GM18499 (cell line): ENCODE results near the gene SMARCD3.

Source experiments
- ATAC-seq: cut with Tn5 transposase; IDR thresholded peaks from one replicate; pipeline ENCODE4 v1.9.1; 2021; ENCODE audit warnings: moderate number of reproducible peaks; ENCODE audit not compliant: insufficient read depth, unreplicated experiment

Gene SMARCD3

GRCh38 chr7:151248346-151249033 lies at the start of gene SMARCD3:
Gene SMARCD3, minus strand, starts transcription at chr7:151248694. Its CDS starts 132 bp downstream, at chr7:151248562.
- no peak for ATAC-seq

DNA sequence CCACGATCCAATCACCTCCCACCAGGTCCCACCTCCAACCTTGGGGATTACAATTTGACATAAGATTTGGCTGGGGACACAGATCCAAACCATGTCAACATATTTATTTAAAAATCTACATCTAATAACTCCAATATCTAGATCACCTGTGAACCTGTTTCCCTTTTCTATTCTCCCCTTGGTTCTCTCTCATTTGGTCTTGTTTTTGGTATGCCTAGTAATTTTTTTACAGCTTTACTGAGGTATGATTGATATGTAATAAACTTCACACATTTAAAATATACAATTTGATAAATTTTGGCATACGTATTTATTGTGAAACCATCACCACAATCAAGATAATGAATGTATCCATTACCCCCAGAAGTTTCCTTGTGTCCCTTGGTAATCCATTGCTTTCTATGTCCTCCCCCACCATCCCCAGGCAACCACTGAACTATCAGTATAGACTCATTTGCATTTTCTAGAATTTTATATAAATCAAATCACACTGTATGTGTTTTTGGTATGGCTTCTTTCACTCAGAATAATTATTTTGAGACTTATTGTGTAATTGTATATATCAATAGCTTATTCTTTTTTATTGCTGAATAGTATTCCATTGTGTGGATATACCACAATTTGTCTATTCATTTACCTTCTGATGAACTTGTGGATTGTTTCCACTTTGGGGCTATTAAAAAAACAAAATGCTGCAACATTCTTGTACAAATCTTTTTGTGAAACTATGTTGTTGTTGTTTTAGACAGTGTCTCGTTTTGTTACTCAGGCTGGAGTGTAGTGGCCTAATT lies 47.9 kb upstream of the SMARCD3 start:
- no peak for ATAC-seq

DNA sequence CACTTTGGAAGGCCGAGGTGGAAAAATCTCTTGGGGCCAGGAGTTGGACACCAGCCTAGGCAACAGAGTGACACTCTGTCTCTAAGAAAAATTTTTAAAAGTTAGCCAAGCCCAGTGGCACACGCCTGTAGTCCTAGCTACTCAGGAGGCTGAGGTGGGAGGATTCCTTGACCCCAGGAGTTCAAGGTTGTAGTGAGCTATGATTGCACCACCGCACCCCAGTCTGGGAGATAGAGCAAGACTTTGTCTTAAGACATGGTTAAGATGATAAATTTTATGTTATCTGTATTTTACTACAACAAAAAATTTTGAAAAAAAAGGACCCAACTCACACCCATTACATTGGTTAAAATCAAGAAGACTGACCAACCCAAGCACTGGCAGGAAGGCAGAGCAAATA lies 44.4 kb upstream of the SMARCD3 start:
- ATAC-seq: no peak

- ATAC-seq: no peak
These were observed 42.7 kb upstream of the SMARCD3 start for GRCh38 chr7:151291206-151291605.

- ATAC-seq: no peak
These were observed 41.9 kb upstream of the SMARCD3 start for GRCh38 chr7:151290355-151290760.

- ATAC-seq: no peak
These were observed 41.4 kb upstream of the SMARCD3 start for GRCh38 chr7:151289891-151290290.

GRCh38 chr7:151286148-151286547 lies 37.7 kb upstream of the SMARCD3 start:
- ATAC-seq: no peak

DNA sequence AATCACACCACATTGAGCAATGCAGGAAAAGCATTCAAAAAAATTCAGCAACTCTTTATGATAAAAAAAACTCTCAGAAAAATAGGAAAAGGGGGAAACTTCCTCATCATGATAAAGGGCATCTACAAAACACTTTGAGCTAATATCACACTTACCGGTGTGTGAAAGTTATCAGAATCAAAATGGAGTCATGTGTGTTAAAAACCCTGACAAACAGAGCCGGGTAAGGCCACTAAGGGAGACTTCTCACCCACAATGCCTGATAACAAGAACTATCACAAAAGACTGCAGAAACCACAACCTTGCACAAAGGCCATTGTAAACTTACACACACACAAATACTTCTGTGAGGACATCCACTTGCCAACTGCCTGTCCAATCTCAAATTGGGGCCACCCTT lies 34.8 kb upstream of the SMARCD3 start:
- ATAC-seq: no peak

DNA sequence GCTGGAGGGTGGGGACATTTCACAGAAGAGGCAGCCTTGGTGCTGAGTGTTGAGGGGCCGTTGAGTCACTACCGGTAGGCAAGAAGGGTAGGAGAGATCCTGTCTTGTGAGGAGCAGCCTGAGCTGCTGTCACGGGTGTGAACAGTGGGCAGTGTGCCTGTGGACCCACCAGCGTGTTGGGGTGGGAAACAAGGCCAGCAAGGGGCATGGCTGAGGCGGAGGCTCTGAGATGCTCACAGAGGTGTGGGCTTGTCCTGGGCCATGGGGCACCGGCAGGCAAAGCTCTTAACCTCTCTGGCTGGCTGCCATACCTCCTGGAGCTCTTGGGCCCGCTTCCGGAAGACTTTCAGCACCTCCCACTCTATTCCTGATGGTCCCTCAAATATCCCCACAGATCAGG lies 33.6 kb upstream of the SMARCD3 start:
- no peak for ATAC-seq

- no peak for ATAC-seq
These were observed 33.2 kb upstream of the SMARCD3 start for GRCh38 chr7:151281686-151282085.

GRCh38 chr7:151280388-151281019 lies 32.0 kb upstream of the SMARCD3 start:
- no peak for ATAC-seq

- ATAC-seq: no peak
These were observed 31.4 kb upstream of the SMARCD3 start for GRCh38 chr7:151279868-151280267.

DNA sequence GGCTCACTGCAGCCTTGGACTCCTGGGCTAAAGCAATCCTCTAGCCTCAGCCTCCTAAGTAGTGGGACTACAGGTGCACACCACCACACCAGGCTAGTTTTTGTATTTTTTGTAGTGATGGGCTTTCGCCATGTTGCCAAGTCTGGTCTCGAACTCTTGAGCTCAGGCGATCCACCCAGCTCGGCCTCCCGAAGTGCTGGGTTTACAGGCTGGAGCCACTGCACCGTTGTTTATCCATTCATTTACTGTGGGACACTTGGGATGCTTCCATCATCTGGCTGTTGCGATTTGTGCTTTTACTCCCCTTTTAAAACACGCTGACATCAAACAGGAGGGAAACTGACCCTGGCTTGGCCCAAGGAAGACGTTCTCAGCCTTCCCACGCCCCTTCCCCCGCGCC lies 30.5 kb upstream of the SMARCD3 start:
- ATAC-seq: no peak

GRCh38 chr7:151277631-151278030 lies 29.1 kb upstream of the SMARCD3 start:
- ATAC-seq: no peak

DNA sequence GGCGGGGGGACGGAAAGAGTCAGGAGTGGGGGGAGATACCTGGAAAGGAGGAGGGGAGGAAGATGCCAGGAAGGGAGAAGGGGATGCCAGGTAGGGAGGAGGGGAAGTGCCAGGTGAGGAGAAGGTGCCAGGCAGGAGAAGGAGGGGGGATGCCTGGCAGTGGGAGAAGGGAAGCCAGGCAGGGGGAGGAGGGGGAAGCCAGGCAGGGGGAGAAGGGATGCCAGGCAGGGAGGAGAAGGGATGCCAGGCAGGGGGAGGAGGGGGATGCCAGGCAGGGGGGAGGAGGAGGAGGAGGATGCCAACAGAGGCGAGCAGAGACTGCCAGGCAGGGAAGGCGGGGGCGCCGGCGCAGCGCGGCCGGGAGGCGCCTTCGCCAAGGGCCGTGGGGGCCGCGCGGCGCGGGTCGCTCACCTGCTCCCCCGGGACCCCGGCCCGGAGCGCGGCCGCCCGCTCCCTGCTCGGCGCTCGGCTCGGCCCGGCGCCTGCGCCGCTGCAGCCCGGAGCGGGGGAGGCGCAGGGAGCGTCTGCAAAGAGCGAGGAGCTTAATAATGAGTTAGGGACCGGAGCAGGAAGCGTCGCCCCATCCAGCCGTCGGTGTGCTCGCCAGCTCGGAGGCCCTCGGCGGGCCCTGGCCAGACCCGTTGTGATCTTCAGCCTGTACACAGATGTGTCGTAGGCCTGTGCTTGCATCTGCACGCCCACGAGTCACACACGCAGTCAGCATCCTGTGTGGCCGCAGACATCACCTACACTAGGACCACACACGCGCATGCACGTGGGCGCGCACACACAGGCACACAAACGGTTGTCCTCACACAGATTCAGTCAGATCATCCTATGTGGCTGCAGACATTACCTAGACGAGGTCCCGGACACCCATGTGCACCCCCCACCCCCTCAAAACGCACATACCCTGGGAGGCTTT lies 28.4 kb upstream of the SMARCD3 start:
- no peak for ATAC-seq

- ATAC-seq: no peak
These were observed 27.5 kb upstream of the SMARCD3 start for GRCh38 chr7:151275813-151276577.

DNA sequence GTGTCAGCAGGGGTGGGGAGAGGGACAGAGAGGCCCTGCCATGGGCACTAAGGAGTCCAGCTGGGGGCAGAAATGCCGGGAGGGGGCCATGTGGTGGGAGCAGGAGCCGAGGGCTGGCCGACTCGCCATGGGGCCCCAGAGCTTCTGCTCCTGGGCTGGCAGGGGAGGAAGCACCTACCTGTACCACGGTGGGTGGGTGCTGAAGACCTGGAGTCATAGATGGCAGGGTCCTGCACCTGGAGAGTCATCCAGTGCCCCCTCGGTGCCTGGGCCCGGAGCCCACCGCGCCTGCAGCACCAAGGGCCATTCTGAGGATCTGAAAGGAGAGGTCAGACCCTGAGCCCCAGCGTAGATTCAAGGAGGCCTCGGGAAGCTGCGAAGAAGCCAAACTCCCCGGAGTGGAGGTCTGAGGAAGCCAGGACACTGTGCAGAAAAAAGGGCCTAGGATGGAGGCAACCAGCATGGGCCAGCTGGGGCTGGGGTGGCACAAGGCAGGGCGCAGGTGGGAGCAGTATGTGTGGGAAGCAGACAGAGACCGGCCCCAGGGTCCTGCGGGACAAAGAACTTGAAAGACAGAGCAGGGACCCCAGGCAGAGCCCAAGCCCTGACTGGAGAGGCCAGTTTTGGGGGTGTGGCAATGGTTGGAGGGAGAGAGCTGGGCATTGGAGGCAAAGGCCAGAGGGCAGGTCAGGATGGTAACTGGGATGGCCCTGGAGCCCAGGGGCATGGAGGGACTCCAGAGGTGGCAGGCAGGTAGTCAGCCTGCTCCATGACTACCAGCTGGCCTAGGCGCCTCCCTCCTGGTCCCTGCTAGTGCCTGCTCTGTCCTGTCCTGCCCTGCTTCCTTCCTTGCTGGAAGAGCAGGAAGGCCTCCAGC lies 26.7 kb upstream of the SMARCD3 start:
- no peak for ATAC-seq

GRCh38 chr7:151274396-151274795 lies 25.9 kb upstream of the SMARCD3 start:
- no peak for ATAC-seq
